ENCODE results near the gene RAPGEFL1. TPM values are rescaled to one million over a fixed set of nuclear protein-coding genes. Genes with fewer than 3 reads are reported as not detected.

RAPGEFL1 gene
- total RNA-seq, 1 donor from 2014 or later = 7.0 TPM

DNA sequence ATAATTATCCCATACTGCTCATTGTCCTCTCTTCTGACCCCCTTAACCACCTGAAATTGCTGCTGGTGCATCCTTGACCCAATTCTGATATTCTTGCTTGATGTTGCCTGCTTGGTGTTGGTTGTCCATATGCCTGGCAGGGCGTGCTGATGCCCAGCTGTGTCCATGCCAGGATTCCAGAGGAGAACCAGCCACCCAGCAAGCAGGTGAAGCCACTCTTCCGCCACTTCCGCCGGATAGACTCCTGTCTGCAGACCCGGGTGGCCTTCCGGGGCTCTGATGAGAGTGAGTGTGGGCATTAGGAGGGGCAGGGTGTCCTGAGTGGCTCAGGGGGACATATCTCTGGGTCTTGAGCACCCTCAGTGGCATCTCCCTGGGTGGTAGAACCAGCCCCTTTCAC lies 11.4 kb downstream of the RAPGEFL1 start:
- no peak for DNase-seq
- Mint-ChIP-seq H3K27ac (no peak overlapping the region), H3K27me3 (no peaks in the 10 kb centered on the region), H3K36me3 (ENCODE audit: low read depth) (peaks cover 2% of the 10 kb centered on the region), H3K4me1 (peaks cover 15% of the 10 kb centered on the region), H3K9me3 (no peaks in the 10 kb centered on the region), H3K4me3 (no peak overlapping the region)
- intact Hi-C loops (cut with micrococcal nuclease) = no loop called here
- ChIA-PET POLR2A (interaction anchor here (0.5 to 0.6 kb wide), 2 partner anchors 12 to 90 kb away, joined by 3 read pairs; no protein-coding TSS in a partner anchor), CTCF (interaction anchor here (0.8 to 5.0 kb wide), 2 partner anchors 9 to 76 kb away, joined by 3 to 40 read pairs; no protein-coding TSS in a partner anchor)
- TF ChIP-seq CTCF (IDR thresholded peaks at IDR 0.05) = no peak
- ATAC-seq (ENCODE audit: low read depth) = no peak

DNA sequence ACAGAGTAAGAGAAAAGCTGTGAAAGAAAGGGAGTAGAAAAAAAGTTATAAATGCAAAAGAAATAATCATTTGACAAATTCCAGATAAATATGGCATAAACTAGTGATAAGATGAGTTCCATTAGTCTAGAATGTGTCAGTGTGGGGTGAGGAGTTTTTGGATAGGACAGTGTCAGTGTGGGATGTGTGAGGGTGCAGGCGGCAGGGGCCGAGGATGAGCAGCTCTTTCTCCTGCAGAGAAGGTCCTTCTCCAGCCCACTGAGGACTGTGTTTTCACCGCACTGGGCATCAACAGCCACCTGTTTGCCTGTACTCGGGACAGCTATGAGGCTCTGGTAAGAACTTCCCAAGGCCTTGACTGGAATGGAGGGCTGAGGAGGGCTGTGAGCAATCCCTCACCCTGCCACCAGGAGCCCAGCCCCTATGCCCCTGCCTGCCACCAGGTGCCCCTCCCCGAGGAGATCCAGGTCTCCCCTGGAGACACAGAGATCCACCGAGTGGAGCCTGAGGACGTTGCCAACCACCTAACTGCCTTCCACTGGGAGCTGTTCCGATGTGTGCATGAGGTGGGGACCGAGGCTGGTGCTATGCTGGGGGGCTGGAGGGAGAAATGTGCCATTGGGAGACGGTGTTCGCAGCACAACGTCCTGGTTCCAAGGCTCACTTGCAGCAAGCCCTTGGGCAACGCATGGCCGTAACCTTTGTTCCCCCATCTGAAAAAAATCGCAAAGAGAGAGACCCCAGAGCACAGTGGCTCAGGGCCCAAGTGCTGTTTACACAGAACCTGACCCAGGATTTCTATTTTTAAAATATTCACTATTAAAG lies 13.1 kb downstream of the RAPGEFL1 start:
- POLR2A ChIA-PET = interaction anchor here (1.0 to 2.3 kb wide), 7 partner anchors 12 to 210 kb away, joined by 3 to 15 read pairs (median 4); partner anchors contain the start of genes CSF3, PSMD3 and WIPF2
- H3K4me1 Mint-ChIP-seq = peaks cover 15% of the 10 kb centered on the region
- H3K36me3 Mint-ChIP-seq (ENCODE audit: low read depth) = peaks cover 2% of the 10 kb centered on the region
- peak overlapping the region; percentile 96 for H3K4me3 Mint-ChIP-seq
- ATAC-seq (ENCODE audit: low read depth) = peak; percentile 52
- DNase-seq = peak; percentile 28
- intact Hi-C loops (cut with micrococcal nuclease) = loop anchor here (1.0 to 2.0 kb wide), 5 partner anchors 11 to 177 kb away; partner anchors contain the start of genes RAPGEFL1 and THRA
- TF ChIP-seq CTCF (IDR thresholded peaks at IDR 0.05) = no peak
- peaks cover 1% of the 10 kb centered on the region for H3K27me3 Mint-ChIP-seq
- CTCF ChIA-PET = interaction anchor here (0.7 to 5.0 kb wide), 7 partner anchors 12 to 90 kb away, joined by 3 to 40 read pairs (median 9); partner anchors contain the start of genes CASC3, NR1D1 and WIPF2
- H3K9me3 Mint-ChIP-seq = no peaks in the 10 kb centered on the region
- H3K27ac Mint-ChIP-seq = no peak overlapping the region

DNA sequence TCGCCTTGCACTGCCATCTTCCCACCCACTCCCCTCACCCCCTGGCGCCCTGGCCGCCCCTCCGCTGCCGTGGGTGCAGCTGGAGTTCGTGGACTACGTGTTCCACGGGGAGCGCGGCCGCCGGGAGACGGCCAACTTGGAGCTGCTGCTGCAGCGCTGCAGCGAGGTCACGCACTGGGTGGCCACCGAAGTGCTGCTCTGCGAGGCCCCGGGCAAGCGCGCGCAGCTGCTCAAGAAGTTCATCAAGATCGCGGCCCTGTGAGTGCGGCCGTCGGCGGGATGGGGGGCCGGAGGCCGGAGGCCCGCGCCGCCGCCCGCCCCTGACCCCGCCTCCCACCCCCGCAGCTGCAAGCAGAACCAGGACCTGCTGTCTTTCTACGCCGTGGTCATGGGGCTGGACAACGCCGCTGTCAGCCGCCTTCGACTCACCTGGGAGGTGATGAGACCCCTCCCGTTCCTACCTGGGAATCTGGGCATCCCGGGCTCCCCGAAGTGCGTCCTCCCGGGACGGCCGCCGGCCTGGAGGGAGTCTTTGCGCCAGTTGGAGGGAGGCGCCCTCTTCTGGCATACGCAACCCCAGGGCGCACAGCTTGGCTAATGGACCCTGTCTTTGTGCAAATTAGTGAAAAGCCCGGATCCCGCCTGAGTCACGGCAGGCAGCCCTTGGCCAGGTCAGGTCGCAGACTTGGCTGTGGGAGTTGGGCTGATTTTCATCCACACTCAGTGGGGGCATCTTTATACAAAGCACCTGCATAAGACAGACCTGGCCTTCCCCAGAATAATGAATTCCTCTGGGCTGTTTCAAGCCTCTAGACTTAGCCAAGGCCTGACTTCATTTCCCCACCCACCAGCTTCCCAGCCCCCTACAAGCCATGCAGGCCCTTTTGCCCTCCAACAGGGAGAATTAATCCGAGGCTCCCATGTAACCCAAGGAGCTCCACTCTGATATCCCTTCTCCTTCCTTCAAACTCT lies 14.3 kb downstream of the RAPGEFL1 start:
- DNase-seq = peak; percentile 71
- peak overlapping the region; percentile 79 for H3K27ac Mint-ChIP-seq
- peak overlapping the region; percentile 96 for H3K4me3 Mint-ChIP-seq
- peaks cover 3% of the 10 kb centered on the region for H3K27me3 Mint-ChIP-seq
- H3K4me1 Mint-ChIP-seq = peaks cover 15% of the 10 kb centered on the region
- H3K36me3 Mint-ChIP-seq (ENCODE audit: low read depth) = peaks cover 2% of the 10 kb centered on the region
- ChIA-PET CTCF (interaction anchor here (0.7 to 5.0 kb wide), 12 partner anchors 10 to 178 kb away, joined by 3 to 40 read pairs (median 4); partner anchors contain the start of genes CASC3, NR1D1 and WIPF2), POLR2A (interaction anchor here (0.5 to 2.3 kb wide), 13 partner anchors 13 to 211 kb away, joined by 3 to 15 read pairs (median 4); partner anchors contain the start of genes CSF3, MED24, MSL1 and PSMD3)
- ATAC-seq (ENCODE audit: low read depth) = peak; percentile 94
- peak; percentile 47 for TF ChIP-seq CTCF (IDR thresholded peaks at IDR 0.05)
- H3K9me3 Mint-ChIP-seq = no peaks in the 10 kb centered on the region
- intact Hi-C loops (cut with micrococcal nuclease) = loop anchor here (1.0 to 2.0 kb wide), 5 partner anchors 10 to 178 kb away; partner anchors contain the start of genes RAPGEFL1 and THRA

DNA sequence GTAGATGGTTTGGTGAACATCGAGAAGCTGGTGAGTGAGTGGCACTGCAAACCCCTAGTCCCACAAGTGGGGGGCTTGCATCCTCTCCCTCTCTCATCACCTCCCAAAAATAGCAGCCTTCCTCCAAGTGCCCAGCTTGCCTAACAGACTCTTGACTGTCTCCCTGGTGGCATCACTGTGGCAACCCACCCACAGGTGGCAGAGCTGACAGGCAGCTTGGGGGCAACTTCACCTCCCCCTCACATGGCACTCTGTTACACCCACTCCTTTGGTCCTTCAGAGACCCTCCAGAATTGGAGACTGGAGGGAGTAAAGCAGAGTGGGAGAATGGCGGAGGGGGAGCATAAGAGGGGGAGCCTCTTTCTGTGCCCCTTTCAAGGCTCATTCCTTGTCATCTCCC lies 15.7 kb downstream of the RAPGEFL1 start:
- CTCF ChIA-PET = interaction anchor here (1.0 to 5.0 kb wide), 4 partner anchors 24 to 126 kb away, joined by 3 to 40 read pairs (median 9); no protein-coding TSS in a partner anchor
- TF ChIP-seq CTCF (IDR thresholded peaks at IDR 0.05) = no peak
- intact Hi-C loops (cut with micrococcal nuclease) = no loop called here
- DNase-seq (no peak), ATAC-seq (ENCODE audit: low read depth) (no peak)
- no peaks in the 10 kb centered on the region for H3K9me3 Mint-ChIP-seq
- no peak overlapping the region for H3K4me3 Mint-ChIP-seq
- POLR2A ChIA-PET = interaction anchor here (0.8 kb wide), 1 partner anchor 26 kb away, joined by 3 read pairs; no protein-coding TSS in a partner anchor
- no peak overlapping the region for H3K27ac Mint-ChIP-seq
- H3K36me3 Mint-ChIP-seq (ENCODE audit: low read depth) = peaks cover 2% of the 10 kb centered on the region
- H3K4me1 Mint-ChIP-seq = peaks cover 15% of the 10 kb centered on the region
- H3K27me3 Mint-ChIP-seq = peaks cover 7% of the 10 kb centered on the region
